AG04450 (cell line): ENCODE results near the gene SIAE. TPM values are rescaled to one million over a fixed set of nuclear protein-coding genes. Genes with fewer than 3 reads are reported as not detected.

Experiments used
- CTCF ChIA-PET: fragments of 300-600, 350-600 bp; formaldehyde crosslinking; extraction: SDS; loops from one replicate; lab custom pipeline; 2022; ENCODE audit warnings: antibody characterized with exemption, inconsistent platforms; lab: Charles Lee
- POLR2A ChIA-PET: fragments of 350-600 bp; formaldehyde crosslinking; extraction: SDS; loops from one replicate; lab custom pipeline; 2021; ENCODE audit warnings: antibody characterized with exemption, inconsistent platforms; lab: Yijun Ruan, JAX
- DNase-seq: peaks from one replicate; pipeline ENCODE4 v3.0.0-alpha.2; 2011; ENCODE audit warnings: low read depth, low spot score
- H3K27ac ChIP-seq: one replicate; pipeline ENCODE4 v1.5.1; 2012; ENCODE audit warnings: low read depth, low read length, control low read depth
- H3K27me3 ChIP-seq: one replicate; pipeline ENCODE4 v1.6.0; 2012; ENCODE audit warnings: low read length; ENCODE audit not compliant: control insufficient read depth, insufficient read depth
- H3K4me3 ChIP-seq: 2 replicates; pipeline ENCODE4 v1.5.1; 2011; ENCODE audit warnings: mild to moderate bottlenecking, low read depth, low read length, control low read depth
- H3K9me3 ChIP-seq: 2 replicates; pipeline ENCODE4 v1.5.1; 2012; ENCODE audit warnings: low read length; ENCODE audit not compliant: control insufficient read depth, insufficient read depth
- CTCF ChIP-seq: IDR thresholded peaks from 2 replicates; pipeline ENCODE4 v1.5.1; 2011; ENCODE audit warnings: low read depth, low read length, control low read depth, inconsistent platforms
- polyA plus RNA-seq: library from polyadenylated mRNA; depleted of rRNA; stranded (reverse); fragments of >200 nt; gene quantifications from 2 replicates; pipeline ENCODE4 v1.2.3, GENCODE V29; 2011

SIAE gene
- polyA plus RNA-seq, 1 experiment, result 37.9 TPM

- Histone ChIP-seq H3K4me3 (no peak overlapping the region), H3K27me3 (peaks cover 8% of the 10 kb centered on the region), H3K9me3 (no peaks in the 10 kb centered on the region), H3K27ac (no peak overlapping the region)
- no peak for TF ChIP-seq CTCF
- CTCF ChIA-PET, result interaction anchor here (1.1 to 1.3 kb wide), 3 partner anchors 31 to 298 kb away, joined by 3 to 4 read pairs (median 3); no protein-coding TSS in a partner anchor
- POLR2A ChIA-PET, result no interaction called here
- DNase-seq, result no peak
These were observed 26.5 kb upstream of the SIAE start for GRCh38 chr11:124700028-124700427.

DNA sequence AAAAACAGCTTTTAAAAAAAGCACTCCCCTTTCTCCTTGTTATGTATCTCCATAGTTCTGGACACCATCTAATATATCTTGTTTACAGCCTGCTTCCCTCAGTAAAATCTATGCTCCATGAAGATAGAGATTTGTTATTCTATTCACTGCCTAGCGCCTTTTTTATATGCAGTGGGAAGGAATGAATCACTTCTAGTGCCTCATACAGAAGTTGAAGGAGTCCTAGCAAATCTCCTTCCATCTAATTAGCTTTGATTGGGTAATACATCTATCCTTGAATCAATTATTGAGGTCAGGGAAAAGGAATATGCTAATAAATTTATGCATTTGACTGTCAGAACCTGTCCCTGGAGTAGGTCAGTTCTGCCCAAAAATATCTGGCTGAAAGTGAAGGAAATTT is 26.0 kb upstream of the SIAE start:
- CTCF ChIA-PET, result interaction anchor here (1.1 kb wide), 1 partner anchor 31 kb away, joined by 3 read pairs; no protein-coding TSS in a partner anchor
- no peak for TF ChIP-seq CTCF
- no peak for DNase-seq
- Histone ChIP-seq H3K4me3 (no peak overlapping the region), H3K27me3 (peaks cover 8% of the 10 kb centered on the region), H3K9me3 (no peaks in the 10 kb centered on the region), H3K27ac (no peak overlapping the region)
- POLR2A ChIA-PET, result no interaction called here

DNA sequence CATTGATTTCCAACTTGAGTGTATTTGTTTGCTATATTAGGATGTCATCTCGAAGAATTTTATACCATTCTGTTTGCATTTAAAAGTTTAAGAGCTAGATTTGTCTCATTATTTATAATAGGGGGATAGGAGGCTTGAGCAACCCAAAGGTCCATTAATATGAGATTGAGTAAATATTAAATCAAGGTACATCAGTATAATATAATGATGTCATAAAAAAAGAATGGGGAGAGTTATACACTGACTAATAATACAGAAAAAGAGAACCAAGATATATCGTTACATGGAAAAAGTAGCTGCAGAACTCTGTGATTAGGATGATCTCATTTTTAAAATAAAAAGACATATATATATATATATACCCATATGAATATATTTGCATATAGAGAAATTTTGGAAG is 19.6 kb upstream of the SIAE start:
- CTCF ChIA-PET, result no interaction called here
- no peak for DNase-seq
- H3K4me3 ChIP-seq, result no peak overlapping the region
- POLR2A ChIA-PET, result no interaction called here
- no peak for TF ChIP-seq CTCF
- no peaks in the 10 kb centered on the region for H3K27me3 ChIP-seq
- H3K27ac ChIP-seq, result no peak overlapping the region
- H3K9me3 ChIP-seq, result no peaks in the 10 kb centered on the region

GRCh38 chr11:124682443-124682842 is 8.9 kb upstream of the SIAE start:
- peaks cover 2% of the 10 kb centered on the region; the same call in 1 of the 2 replicates for H3K9me3 ChIP-seq
- ChIA-PET POLR2A (no interaction called here), CTCF (interaction anchor here (0.7 to 1.3 kb wide), 3 partner anchors 13 to 611 kb away, joined by 3 to 5 read pairs (median 4); no protein-coding TSS in a partner anchor)
- DNase-seq, result no peak
- H3K27me3 ChIP-seq, result no peaks in the 10 kb centered on the region
- no peak overlapping the region for H3K4me3 ChIP-seq
- no peak for TF ChIP-seq CTCF
- no peak overlapping the region for H3K27ac ChIP-seq

GRCh38 chr11:124681421-124681820 is 7.9 kb upstream of the SIAE start:
- CTCF ChIA-PET, result interaction anchor here (1.0 to 1.3 kb wide), 2 partner anchors 12 to 155 kb away, joined by 3 to 5 read pairs; no protein-coding TSS in a partner anchor

More at GRCh38 chr11:124681421-124681820, 7.9 kb upstream of the SIAE start:
- Histone ChIP-seq H3K27me3 (no peaks in the 10 kb centered on the region), H3K4me3 (no peak overlapping the region), H3K27ac (no peak overlapping the region), H3K9me3 (peaks cover 2% of the 10 kb centered on the region; the same call in 1 of the 2 replicates)
- POLR2A ChIA-PET, result no interaction called here
- no peak for DNase-seq
- TF ChIP-seq CTCF, result no peak
